Superior temporal gyrus (tissue), 1 donor: ENCODE data around the gene PDX1.

Source experiments
- DNase-seq: peaks from one replicate; pipeline ENCODE4 v3.0.0-alpha.2; 2016; ENCODE audit errors: extremely low spot score

The PDX1 gene

GRCh38 chr13:27970382-27971235 is 50.8 kb downstream of the PDX1 start:
- no peak for DNase-seq

DNA sequence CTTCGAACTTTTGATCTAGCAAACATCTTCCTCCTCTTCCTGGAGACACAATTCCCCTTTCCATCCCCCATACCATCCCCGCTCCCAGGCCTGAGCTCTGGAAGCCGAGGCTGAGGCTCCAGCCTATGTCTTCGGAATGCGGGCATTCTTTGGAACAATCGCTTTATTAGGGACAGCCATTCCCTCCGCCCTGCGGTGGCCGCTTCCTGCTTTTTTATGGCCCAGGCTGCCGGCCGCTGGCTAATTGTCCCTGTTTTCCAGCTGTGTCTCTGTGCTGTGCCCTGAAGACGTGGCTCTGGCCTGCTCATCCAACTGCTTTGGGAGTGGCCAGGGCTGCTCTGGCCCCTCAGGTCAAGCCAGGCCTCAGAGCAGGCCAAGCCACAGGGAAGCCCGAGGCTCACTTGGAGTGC is 51.4 kb downstream of the PDX1 start:
- DNase-seq, result no peak

DNA sequence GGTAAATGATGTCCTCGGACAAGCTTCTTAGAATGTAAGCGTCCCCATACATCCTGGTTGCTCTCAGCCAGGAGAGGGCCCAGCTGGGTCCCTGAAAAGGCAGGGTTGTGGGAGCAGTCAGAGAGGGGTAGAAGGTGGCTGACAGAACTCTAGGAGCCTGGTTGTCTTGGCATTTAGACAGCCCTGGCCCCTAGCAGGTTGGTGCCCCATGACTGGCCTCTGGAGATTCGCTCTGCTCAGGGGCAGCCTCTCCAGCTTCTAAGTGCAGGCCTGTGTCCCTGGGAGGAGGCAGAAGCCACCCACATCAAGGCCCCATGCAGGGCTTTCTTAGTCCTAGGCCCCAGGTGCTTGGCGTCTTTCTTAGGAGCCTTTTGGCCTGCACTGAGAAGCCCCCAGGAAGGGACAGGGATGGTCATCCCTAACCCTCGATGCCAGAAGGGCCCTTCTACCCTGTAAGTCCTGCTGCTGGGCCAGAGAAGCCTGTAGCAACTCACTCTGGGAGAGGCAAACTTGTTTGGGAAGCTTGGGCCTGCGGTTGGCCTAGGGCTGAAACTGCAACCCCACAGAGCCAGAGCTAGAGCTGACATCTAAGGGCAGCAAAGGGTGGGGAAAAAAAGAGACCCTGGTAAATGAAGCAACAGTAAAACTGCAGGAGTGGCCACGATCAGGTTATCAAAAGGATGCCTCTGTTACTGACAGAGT is 52.1 kb downstream of the PDX1 start:
- no peak for DNase-seq

DNA sequence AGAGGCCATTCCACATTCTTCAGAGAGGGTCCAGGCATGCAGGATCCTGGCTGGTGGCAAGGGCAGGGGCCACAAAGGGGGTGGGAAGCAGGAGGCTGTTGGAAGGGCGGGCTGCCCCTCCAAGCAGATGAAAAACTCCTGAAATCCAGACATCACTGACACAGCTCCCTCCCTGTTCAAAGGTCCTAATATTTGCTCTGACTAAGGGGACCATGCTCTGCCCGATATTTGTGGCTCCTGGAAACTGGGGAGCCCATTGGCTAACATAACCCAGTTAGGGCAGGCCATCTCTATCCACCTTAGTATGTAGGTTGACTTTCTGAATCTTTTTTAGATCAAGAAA is 52.6 kb downstream of the PDX1 start:
- DNase-seq, result no peak

DNA sequence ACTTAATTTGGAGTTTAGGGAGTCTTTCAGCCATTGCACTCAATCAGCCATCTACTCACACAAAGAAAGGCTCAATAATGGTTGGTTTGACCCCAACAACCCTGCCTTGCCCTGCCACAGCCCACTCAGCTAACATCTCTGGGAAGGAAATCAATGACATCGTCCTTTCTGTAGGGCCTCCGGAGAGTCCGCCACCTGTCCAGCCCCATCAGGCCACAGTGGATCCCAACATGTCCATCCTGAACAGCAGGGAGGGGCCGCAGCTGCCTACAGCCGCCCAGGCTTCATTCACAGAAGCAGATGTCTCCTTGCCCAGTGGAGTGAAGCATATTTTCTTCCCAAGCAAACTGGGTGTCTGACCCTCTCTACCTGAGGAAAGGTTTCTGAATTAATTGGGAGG is 53.5 kb downstream of the PDX1 start:
- DNase-seq, result no peak

- no peak for DNase-seq
Measured at GRCh38 chr13:27973961-27974662, 54.3 kb downstream of the PDX1 start.
